GM12878 (cell line): ENCODE data around the gene MRTFA.

Experiments
- EP300 ChIP-seq, 2 experiments: fragments of 150-350 bp in 1 of 2; IDR thresholded peaks; 2 replicates each; pipeline ENCODE4 v1.6.1; 2011 to 2012; ENCODE audit warnings: low read depth in 2 of 2, low read length in 2 of 2, borderline replicate concordance in 1 of 2, improper control_type of control experiment in 1 of 2, inconsistent platforms in 1 of 2; ENCODE audit not compliant: control insufficient read depth in 1 of 2
- TF ChIP-seq, protein P1 (sequence below): IDR thresholded peaks from 2 replicates; pipeline ENCODE4 v1.6.1; 2012; ENCODE audit warnings: low read depth, low read length, improper control_type of control experiment
- TF ChIP-seq, protein P2 (sequence below), 3 experiments: IDR thresholded peaks in 2 of 3; conservative IDR thresholded peaks in 1 of 3; 2 replicates each; pipeline ENCODE4 v1.5.1; 2011; ENCODE audit warnings: low read depth in 3 of 3, low read length in 3 of 3, mild to moderate bottlenecking in 3 of 3, control low read depth in 2 of 3, moderate library complexity in 2 of 3, inconsistent platforms in 1 of 3, mixed read lengths in 1 of 3; ENCODE audit not compliant: control insufficient read depth in 2 of 3, insufficient read depth in 1 of 3; ENCODE audit errors: extremely low read depth in 1 of 3

DNA sequence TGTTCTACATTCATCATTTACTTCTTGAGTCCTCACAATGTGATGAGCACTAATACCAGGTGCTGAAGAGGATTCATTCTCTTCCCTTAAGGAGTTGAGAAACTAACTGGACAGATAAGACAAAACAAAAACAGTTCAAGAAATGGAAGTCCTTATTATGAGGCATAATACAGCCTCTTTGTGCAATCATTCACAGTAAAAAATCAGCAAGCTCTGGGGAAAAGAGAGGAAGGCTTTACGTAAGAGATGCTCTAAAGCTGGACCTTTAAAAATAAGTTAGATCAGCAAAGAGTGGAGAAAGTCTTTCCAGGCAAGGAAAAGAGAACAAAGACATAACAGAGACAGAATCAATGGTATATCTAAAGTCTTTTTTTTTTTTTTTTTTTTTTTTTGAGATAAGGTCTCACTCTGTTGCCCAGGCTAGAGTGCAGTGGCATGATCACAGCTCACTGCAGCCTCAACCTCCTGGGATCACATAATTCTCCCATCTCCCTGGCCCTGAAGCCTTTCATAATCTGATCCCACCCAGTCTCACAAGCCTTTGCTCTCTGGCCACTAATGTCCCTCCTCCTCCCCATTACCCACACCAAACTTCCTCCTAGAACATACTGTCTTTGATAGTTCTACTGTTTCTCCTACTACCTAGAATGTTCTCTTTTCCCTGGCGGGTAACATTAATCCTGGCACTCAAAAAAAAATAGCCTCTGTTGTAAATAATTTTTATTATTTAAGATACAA, 40.9 kb downstream of the MRTFA start:
- TF ChIP-seq, protein P1, sequence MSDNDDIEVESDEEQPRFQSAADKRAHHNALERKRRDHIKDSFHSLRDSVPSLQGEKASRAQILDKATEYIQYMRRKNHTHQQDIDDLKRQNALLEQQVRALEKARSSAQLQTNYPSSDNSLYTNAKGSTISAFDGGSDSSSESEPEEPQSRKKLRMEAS = no peak
- no peak for TF ChIP-seq EP300 (IDR thresholded peaks at IDR 0.05; ENCODE audit: borderline replicate concordance in 1 of 2, control insufficient read depth in 1 of 2, low read depth in 2 of 2, low read length in 2 of 2)
- TF ChIP-seq, protein P2, sequence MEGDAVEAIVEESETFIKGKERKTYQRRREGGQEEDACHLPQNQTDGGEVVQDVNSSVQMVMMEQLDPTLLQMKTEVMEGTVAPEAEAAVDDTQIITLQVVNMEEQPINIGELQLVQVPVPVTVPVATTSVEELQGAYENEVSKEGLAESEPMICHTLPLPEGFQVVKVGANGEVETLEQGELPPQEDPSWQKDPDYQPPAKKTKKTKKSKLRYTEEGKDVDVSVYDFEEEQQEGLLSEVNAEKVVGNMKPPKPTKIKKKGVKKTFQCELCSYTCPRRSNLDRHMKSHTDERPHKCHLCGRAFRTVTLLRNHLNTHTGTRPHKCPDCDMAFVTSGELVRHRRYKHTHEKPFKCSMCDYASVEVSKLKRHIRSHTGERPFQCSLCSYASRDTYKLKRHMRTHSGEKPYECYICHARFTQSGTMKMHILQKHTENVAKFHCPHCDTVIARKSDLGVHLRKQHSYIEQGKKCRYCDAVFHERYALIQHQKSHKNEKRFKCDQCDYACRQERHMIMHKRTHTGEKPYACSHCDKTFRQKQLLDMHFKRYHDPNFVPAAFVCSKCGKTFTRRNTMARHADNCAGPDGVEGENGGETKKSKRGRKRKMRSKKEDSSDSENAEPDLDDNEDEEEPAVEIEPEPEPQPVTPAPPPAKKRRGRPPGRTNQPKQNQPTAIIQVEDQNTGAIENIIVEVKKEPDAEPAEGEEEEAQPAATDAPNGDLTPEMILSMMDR (IDR thresholded peaks at IDR 0.05 in 2 of 3, conservative IDR thresholded peaks at IDR 0.05 in 1 of 3; ENCODE audit: control insufficient read depth in 2 of 3, extremely low read depth in 1 of 3, insufficient read depth in 1 of 3, low read depth in 3 of 3, low read length in 3 of 3) = no peak
